Ovary (tissue), 9 donors: ENCODE results near the gene C15orf61. TPM values are rescaled to one million over a fixed set of nuclear protein-coding genes. Genes with fewer than 3 reads are reported as not detected.

Experiments used
- DNase-seq, 5 donors: peaks; one replicate each; pipeline ENCODE4 v3.0.0-alpha.2; 2019 to 2020
- H3K27ac ChIP-seq, 2 donors: fragments of 200-600 bp; one replicate each; pipeline versions ENCODE4 v1.5.1 to v1.8.0; 2019 to 2022
- H3K27me3 ChIP-seq: fragments of 200-600 bp; one replicate; pipeline ENCODE4 v1.8.0; 2022
- H3K36me3 ChIP-seq: fragments of 200-600 bp; sonication (generic); one replicate; pipeline ENCODE4 v1.5.1; 2019
- H3K4me1 ChIP-seq: one replicate; pipeline ENCODE4 v1.8.1; 2013; ENCODE audit warnings: mild to moderate bottlenecking, moderate library complexity; ENCODE audit not compliant: insufficient read depth
- H3K4me3 ChIP-seq: fragments of 200-600 bp; sonication (generic); one replicate; pipeline ENCODE4 v1.5.1; 2017
- H3K9me3 ChIP-seq, 2 donors: fragments of 200-600 bp in 1 of 2; sonication (generic) in 1 of 2; one replicate each; pipeline versions ENCODE4 v1.5.1 to v1.8.1; 2013 to 2019; ENCODE audit warnings: mild to moderate bottlenecking in 1 of 2, moderate library complexity in 1 of 2
- EP300 ChIP-seq: sonication (generic); formaldehyde crosslinking; IDR thresholded peaks from one replicate; pipeline ENCODE4 v1.6.1; 2017; ENCODE audit warnings: antibody characterized with exemption
- POLR2A ChIP-seq: fragments of 450-650 bp; IDR thresholded peaks from one replicate; pipeline ENCODE4 v1.6.1; 2017; ENCODE audit warnings: antibody characterized with exemption, mild to moderate bottlenecking, moderate library complexity
- WGBS, 3 donors: extraction: QIAGEN DNeasy Blood & Tissue Kit in 1 of 3; methylation state at CpG; one replicate each; pipeline versions ENCODE4 v1.1.5 to v1.1.7; 2013 to 2017; 5-methylcytosine and 5-hydroxymethylcytosine counted together
- intact Hi-C, 4 donors: fragments of 100-400 bp; cut with DNase I; formaldehyde crosslinking; loops; one replicate each; pipeline versions ENCODE4 v1.11.0 to v1.15.1; 2022 to 2023
- polyA plus RNA-seq, 2 donors: library from polyadenylated mRNA; stranded (reverse); fragments of 200-250 nt in 1 of 2; fragments of 350-450 nt in 1 of 2; fragmentation: Illumina TruSeq in 1 of 2; extraction: RNeasy Lipid Tissue Mini Kit (QIAGEN cat#74804) in 1 of 2; gene quantifications; one replicate each; pipeline ENCODE4 v1.2.3, GENCODE V29; 2013 to 2014
- total RNA-seq, 7 donors: library from RNA; depleted of rRNA in 2 of 7; stranded (reverse); fragments of >200 nt in 2 of 7; fragmentation: NEBNext Ultra II Directional in 3 of 7; extraction: Animal tissue kit (Norgen Biotek cat#: 25700) in 3 of 7; gene quantifications; one replicate each; pipeline versions ENCODE4 v1.1.0 to v1.2.4, GENCODE V29; 2016 to 2023
- TF ChIP-seq, protein P1 (sequence below), 3 donors: fragments of 450-650 bp in 2 of 3; fragments of 200-600 bp in 1 of 3; IDR thresholded peaks; one replicate each; pipeline versions ENCODE4 v1.5.1 to v1.8.0; 2016 to 2022; ENCODE audit warnings: antibody characterized with exemption in 3 of 3, mild to moderate bottlenecking in 1 of 3
- donor health status: DM: no; HTN: no; CAD: no; lungs with moderate emphysema.
- donor health status: DM: no; HTN: no; CAD: no.
- donor health status: Bipolar disorder and iron deficiency.
- donor health status: DM: yes; HTN: yes; CAD: no.
- donor health status: DM: no; HTN: no; CAD: no.
- donor health status: DM: yes; HTN: yes; CAD: no.

Gene C15orf61
- total and polyA plus RNA-seq, 9 donors = 2.7 to 7.8 (median 6.6) TPM

DNA sequence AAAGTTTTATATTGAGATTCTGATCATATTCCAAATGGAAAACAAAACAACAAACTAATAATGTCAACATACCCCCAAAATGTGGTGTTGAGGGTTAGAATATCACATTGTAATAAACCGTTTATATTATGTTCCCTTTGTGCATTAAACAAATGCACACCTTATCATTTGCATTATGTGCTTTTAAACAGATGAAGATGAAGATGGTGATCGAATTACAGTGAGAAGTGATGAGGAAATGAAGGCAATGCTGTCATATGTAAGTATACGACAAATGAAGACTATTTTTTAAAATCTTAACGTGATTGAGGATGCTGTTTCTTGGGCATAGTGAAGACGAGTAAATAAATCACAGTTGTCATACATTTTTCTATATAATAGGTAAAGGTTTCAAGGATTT lies 42.2 kb downstream of the C15orf61 start:
- Histone ChIP-seq H3K9me3 (no peaks in the 10 kb centered on the region), H3K27ac (no peak overlapping the region), H3K4me1 (no peaks in the 10 kb centered on the region), H3K4me3 (no peak overlapping the region), H3K36me3 (no peaks in the 10 kb centered on the region), H3K27me3 (no peaks in the 10 kb centered on the region)
- intact Hi-C loops = no loop called here
- no peak for DNase-seq
- WGBS, 3 donors = 95 to 97% (median 96%) methylated on average over 5 of the region's 5 CpGs
- TF ChIP-seq POLR2A = no peak
- TF ChIP-seq, protein P1, sequence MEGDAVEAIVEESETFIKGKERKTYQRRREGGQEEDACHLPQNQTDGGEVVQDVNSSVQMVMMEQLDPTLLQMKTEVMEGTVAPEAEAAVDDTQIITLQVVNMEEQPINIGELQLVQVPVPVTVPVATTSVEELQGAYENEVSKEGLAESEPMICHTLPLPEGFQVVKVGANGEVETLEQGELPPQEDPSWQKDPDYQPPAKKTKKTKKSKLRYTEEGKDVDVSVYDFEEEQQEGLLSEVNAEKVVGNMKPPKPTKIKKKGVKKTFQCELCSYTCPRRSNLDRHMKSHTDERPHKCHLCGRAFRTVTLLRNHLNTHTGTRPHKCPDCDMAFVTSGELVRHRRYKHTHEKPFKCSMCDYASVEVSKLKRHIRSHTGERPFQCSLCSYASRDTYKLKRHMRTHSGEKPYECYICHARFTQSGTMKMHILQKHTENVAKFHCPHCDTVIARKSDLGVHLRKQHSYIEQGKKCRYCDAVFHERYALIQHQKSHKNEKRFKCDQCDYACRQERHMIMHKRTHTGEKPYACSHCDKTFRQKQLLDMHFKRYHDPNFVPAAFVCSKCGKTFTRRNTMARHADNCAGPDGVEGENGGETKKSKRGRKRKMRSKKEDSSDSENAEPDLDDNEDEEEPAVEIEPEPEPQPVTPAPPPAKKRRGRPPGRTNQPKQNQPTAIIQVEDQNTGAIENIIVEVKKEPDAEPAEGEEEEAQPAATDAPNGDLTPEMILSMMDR (IDR thresholded peaks at IDR 0.05) = no peak
- no peak for TF ChIP-seq EP300

DNA sequence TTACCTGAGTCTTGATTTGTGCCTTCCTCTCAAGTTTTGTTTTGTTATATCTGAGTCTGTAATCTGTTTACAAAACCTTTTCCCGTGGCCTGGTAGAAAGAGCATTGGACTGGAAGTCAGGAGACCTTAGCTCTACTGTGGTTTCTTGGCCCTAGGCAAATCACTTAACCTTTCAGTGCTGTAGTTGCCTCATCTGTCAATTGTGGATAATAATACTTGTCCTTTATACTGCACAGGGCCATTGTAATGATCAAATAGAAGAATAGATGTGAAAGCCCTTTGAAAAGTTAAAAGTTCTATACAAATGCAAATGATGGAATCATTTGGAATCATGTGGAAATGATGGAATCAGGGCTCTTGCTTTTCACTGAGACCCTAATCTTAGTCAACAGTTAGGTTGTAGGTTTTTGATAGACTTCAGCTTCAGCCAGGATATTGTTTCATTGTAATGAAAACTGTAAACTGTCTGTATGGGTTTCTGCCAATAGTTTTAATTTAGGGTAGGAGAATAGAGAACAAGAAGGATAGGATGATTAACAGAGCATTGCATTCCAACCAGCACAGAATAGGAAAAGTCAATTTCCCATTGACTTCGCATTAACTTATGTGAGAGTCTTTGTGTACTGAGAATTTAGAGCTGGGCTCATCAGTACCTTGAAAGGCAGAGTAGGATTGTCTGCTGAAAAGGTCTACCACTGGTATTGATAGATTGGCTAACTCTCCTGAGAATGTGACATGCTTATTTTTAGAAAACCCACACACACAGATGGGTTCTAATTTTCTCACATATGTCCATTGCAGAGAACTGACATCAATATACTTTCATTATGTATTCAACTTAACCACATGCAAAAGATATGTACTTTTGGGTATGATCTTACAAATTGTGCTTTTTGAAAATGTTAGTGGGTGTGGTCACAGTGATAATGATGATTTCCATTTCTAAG lies 43.4 kb downstream of the C15orf61 start:
- no peak for TF ChIP-seq POLR2A
- TF ChIP-seq, protein P1 (IDR thresholded peaks at IDR 0.05) = no peak
- TF ChIP-seq EP300 = no peak
- 86 to 94% (median 89%) methylated on average over 2 of the region's 2 CpGs for WGBS, 3 donors
- intact Hi-C loops = no loop called here
- H3K4me1 ChIP-seq = no peaks in the 10 kb centered on the region
- H3K9me3 ChIP-seq = no peaks in the 10 kb centered on the region
- H3K27me3 ChIP-seq = no peaks in the 10 kb centered on the region
- no peaks in the 10 kb centered on the region for H3K36me3 ChIP-seq
- no peak overlapping the region for H3K4me3 ChIP-seq
- no peak overlapping the region for H3K27ac ChIP-seq
- no peak for DNase-seq

DNA sequence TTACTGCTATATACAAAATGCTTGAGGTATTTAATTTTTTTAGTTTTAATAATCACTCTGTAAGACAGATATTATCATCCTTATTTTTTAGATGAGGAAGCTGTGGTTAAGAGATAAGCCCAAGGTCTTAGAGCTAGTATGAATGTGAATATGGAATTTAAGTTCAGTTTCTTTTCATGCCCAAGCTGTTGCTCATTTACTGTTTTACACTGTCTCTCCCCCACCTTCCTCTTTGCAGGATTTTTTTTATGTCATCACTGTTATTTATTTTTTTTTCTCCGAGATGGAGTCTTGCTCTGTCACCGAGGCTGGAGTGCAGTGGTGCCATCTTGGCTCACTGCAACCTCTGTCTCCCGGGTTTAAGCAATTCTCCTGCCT lies 44.0 kb downstream of the C15orf61 start:
- intact Hi-C loops = no loop called here
- TF ChIP-seq, protein P1 (IDR thresholded peaks at IDR 0.05) = no peak
- TF ChIP-seq EP300 = no peak
- no peak for TF ChIP-seq POLR2A
- Histone ChIP-seq H3K27ac (no peak overlapping the region), H3K36me3 (no peaks in the 10 kb centered on the region), H3K4me3 (no peak overlapping the region), H3K4me1 (no peaks in the 10 kb centered on the region), H3K27me3 (no peaks in the 10 kb centered on the region), H3K9me3 (no peaks in the 10 kb centered on the region)
- no peak for DNase-seq
- 73 to 85% (median 77%) methylated on average over 3 of the region's 3 CpGs for WGBS, 3 donors

DNA sequence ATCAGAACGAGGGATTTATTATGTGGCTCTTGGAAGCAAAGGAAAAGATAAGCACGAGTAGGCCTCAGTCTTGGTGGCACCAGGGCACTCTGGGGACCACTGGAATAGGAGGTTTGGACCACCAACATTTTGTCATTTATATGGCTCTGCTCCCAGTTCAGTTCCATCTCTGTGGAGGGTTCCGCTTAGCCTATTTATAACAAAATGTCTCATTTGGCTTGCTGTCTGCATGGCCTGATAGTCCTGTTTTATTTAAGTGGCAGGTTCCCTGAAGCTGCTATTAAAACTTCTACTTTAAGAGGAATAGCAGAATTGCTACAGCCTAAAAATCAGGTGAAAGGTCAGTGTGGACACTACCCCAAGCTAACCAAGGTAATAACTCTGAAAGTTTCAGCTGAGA lies 48.7 kb downstream of the C15orf61 start:
- WGBS, 3 donors = 79 to 88% (median 82%) methylated on average over 3 of the region's 3 CpGs
- Histone ChIP-seq H3K9me3 (no peaks in the 10 kb centered on the region), H3K4me1 (no peaks in the 10 kb centered on the region), H3K36me3 (no peaks in the 10 kb centered on the region), H3K27me3 (no peaks in the 10 kb centered on the region), H3K4me3 (no peak overlapping the region), H3K27ac (no peak overlapping the region)
- no peak for DNase-seq
- intact Hi-C loops = no loop called here
- TF ChIP-seq, protein P1 (IDR thresholded peaks at IDR 0.05) = no peak
